ENCODE results near the gene GAGE12J.
"Not testable (repeated sequence)": the region's sequence is repeated elsewhere in the genome, so short reads cannot be mapped to it uniquely, and the experiment has no call there.

Gene GAGE12J

DNA sequence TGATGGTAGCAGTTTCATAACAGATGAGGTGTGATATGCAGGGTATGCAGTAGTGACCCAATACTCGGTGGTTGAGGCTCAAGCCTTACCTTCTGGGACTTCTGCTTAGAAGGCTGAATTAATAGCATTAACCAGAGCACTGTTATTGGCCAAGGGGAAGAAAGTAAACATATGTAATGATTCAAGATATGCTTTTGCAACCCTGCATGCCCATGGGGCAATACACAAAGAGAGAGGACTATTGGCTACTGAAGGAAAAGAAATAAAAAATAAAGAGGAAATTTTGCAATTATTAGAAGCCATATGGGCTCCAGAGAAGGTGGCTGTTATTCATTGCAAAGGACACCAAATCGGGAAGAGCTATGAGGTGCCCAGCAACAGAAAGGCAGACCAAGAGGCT is 9.7 kb upstream of the GAGE12J start:
- no peak for DNase-seq

DNA sequence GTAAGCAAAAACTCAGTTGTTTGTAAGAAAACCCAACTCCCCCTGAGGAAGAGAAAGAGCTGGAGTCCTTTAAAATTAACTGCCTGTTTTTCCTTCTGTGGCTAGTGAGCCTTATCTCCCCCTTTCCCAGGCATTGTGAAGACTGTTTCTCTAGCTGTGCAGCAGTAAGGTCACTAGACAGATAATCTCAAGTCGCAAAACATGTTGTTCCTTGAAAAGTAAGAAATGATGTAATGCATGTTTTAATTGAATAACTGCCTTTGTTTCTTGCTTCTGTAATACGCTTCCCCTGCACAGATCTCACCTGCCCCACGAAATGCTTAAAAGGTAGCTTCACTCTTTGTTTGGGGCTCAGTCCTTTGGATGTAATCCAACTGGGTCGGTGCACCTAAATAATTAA is 5.8 kb upstream of the GAGE12J start:
- DNase-seq, result no peak

DNA sequence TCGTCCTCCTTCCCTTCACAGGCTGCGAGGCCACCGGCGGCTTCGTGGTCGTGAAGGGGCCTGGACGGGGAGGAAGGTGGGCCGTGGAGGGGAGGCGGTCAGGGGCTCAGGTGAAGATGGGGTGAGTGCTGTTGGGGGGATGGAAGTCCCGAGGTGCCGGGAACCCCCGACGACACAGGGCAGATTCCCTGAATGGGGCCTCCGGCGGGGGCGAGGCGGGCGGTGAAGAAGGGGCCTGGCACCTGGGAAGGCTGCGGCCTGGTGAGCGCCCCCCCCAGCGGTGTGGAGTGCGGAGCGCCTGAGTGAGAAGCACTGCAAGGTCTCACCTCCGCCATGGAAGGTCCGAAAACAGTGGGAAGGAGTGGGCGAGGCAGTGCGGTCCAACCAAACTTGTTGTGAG is 429 bp downstream of the GAGE12J start:
- not testable (repeated sequence) for DNase-seq

DNA sequence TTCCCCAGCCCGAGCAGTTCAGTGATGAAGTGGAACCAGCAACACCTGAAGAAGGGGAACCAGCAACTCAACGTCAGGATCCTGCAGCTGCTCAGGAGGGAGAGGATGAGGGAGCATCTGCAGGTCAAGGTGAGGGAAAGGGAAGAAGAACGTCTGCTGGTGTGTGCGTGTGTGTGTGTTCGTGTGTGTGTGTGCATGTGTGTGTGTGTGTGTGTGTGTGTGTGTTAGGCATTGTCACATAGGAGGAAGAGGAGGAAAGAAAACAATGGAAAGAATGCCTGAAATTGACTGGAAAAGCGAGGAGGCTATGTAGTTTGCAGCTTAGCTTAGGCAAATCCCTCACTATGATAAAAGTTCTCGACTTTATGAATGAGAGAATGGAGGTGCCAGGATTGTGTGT is 1.9 kb downstream of the GAGE12J start:
- DNase-seq, result not testable (repeated sequence)

DNA sequence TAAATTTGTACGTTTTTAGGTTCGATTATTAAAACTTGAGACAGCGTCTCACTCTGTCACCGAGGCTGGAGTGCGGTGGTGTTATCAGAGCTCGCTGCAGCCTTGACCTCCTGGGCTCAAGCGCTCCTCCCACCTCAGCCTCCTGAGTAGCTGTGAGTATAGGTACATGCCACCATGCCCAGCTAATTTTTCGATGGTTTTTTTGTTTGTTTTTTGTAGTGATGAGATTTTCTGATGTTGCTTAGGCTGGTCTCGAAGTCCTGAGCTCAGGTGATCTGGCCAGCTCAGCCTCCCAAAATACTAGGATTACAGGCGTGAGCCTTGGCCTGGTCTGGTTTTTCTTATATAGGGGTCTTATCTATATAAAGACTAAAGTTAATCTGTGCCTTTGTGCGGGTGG is 8.6 kb downstream of the GAGE12J start:
- DNase-seq, result not testable (repeated sequence)

DNA sequence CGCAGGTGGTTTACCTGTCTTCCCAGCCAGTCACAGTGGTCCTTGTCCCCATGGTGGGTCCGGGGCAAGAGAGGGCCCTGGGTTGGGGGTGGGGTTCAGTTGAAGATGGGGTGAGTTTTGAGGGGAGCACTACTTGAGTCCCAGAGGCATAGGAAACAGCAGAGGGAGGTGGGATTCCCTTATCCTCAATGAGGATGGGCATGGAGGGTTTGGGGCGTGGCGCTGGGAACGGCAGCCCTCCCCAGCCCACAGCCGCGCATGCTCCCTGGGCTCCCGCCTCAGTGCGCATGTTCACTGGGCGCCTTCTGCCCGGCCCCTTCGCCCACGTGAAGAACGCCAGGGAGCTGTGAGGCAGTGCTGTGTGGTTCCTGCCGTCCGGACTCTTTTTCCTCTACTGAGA is 9.4 kb downstream of the GAGE12J start, which contains the start of gene GAGE13:
Gene GAGE13, plus strand, starts transcription at position 301 of the 400 bp plus-strand sequence. CDS start 1,156 bp downstream, outside the sequence.
- not testable (repeated sequence) for DNase-seq

DNA sequence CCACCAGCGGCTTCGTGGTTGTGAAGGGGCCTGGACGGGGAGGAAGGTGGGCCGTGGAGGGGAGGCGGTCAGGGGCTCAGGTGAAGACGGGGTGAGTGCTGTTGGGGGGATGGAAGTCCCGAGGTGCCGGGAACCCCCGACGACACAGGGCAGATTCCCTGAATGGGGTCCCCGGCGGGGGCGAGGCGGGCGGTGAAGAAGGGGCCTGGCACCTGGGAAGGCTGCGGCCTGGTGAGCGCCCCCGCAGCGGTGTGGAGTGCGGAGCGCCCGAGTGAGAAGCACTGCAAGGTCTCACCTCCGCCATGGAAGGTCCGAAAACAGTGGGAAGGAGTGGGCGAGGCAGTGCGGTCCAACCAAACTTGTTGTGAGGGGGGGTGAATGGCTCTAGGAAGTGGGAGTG is 10.0 kb downstream of the GAGE12J start:
- DNase-seq, result not testable (repeated sequence)

DNA sequence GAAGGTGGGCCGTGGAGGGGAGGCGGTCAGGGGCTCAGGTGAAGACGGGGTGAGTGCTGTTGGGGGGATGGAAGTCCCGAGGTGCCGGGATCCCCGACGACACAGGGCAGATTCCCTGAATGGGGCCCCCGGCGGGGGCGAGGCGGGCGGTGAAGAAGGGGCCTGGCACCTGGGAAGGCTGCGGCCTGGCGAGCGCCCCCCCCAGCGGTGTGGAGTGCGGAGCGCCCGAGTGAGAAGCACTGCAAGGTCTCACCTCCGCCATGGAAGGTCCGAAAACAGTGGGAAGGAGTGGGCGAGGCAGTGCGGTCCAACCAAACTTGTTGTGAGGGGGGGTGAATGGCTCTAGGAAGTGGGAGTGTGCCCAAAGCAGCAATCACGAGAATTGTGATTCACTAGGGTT is 19.6 kb downstream of the GAGE12J start:
- not testable (repeated sequence) for DNase-seq

DNA sequence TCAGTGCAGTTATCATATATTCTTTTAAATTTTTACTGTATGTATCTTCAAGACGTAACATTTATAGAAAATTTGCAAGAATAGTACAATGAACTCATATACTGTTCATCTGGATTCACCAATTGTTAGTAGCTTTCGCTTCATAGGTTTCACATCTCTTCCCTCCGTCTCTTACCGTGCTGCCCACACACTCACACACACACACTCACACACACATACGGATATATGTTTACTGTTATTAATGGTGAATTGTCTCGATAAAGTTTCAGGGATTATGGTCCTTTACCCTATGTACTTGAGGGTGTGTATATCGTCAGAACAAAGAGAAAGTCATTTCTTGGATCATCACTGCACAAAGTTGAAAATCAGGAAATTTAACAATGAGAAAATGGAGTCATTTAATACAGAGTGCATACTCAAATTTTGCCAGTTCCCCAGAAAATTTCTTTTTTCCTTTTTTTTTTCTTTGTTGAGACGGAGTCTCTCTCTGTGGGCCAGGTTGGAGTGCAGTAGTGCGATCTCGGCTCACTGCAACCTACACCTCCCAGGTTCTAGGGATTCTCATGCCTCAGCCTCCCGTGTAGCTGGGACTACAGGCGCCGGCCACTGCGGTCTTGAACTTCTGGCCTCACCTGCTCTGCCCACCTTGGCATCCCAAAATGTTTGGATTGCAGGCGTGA is 22.8 kb downstream of the GAGE12J start:
- DNase-seq, result not testable (repeated sequence)

DNA sequence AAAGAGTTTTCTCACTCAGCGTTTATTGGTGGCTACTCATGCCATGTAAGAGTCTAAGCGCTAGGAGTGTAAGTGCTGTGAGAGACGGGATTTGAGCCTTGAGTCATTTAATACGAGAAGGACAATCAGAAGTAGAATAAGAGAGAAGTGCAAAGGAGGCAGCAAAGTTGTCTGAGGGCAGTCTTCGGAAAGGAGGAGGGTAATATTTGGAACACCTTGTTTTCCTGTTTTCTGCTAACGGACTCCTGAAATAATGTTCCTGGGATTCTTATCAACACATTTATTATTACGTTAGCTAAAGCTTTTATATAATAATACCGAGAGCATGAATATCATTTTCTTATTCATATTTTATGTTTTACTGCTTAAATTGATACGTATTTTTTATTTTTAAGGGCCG is 23.6 kb downstream of the GAGE12J start:
- not testable (repeated sequence) for DNase-seq

DNA sequence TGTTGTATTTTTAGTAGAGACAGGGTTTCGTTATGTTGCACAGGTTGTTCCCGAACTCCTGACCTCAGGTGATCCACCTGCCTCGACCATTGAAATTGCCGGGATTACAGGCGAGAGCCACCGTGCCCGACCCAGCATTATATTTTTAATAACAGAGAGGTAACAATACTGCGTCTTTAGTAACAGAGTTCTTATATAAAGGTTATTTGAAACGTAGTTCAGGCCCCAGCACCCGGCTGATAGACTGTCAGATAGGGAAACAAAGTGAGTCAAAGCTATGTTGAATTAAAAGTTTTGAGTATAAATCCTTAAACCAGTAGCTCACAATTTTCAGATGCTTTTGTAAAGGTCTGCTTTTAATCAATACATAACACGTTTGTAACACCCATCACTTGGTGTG is 24.3 kb downstream of the GAGE12J start:
- DNase-seq, result not testable (repeated sequence)
